Vagina (tissue), 2 donors: ENCODE data around the gene IL12RB2.

Source experiments
- POLR2A ChIP-seq, 2 donors: fragments of 450-650 bp; IDR thresholded peaks; one replicate each; pipeline ENCODE4 v1.6.1; 2017; ENCODE audit warnings: antibody characterized with exemption in 2 of 2, mild to moderate bottlenecking in 2 of 2, moderate library complexity in 2 of 2
- TF ChIP-seq, protein P1 (sequence below), 3 experiments: fragments of 450-650 bp in 2 of 3; fragments of 200-600 bp in 1 of 3; sonication (generic) in 1 of 3; IDR thresholded peaks; one replicate each; pipeline ENCODE4 v1.5.1; 2017 to 2019; ENCODE audit warnings: antibody characterized with exemption in 3 of 3, mild to moderate bottlenecking in 2 of 3, moderate library complexity in 2 of 3

DNA sequence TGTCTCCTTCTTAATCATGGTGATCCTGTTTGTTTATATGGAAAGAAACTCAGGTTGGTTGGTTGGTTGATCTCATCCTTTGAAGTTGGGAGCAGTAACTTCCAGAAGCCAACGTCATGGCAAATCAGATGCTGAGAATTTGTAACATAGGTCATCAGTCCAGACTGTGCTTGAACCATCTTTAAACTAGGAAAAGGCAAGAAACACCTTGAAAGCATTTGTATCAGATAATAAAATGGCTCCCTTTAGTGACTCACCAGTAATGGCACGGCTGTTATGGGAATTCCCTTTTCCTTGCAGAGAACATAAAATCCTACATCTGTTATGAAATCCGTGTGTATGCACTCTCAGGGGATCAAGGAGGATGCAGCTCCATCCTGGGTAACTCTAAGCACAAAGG, 64.5 kb downstream of the IL12RB2 start:
- TF ChIP-seq, protein P1, sequence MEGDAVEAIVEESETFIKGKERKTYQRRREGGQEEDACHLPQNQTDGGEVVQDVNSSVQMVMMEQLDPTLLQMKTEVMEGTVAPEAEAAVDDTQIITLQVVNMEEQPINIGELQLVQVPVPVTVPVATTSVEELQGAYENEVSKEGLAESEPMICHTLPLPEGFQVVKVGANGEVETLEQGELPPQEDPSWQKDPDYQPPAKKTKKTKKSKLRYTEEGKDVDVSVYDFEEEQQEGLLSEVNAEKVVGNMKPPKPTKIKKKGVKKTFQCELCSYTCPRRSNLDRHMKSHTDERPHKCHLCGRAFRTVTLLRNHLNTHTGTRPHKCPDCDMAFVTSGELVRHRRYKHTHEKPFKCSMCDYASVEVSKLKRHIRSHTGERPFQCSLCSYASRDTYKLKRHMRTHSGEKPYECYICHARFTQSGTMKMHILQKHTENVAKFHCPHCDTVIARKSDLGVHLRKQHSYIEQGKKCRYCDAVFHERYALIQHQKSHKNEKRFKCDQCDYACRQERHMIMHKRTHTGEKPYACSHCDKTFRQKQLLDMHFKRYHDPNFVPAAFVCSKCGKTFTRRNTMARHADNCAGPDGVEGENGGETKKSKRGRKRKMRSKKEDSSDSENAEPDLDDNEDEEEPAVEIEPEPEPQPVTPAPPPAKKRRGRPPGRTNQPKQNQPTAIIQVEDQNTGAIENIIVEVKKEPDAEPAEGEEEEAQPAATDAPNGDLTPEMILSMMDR (IDR thresholded peaks at IDR 0.05): no peak
- no peak for TF ChIP-seq POLR2A (IDR thresholded peaks at IDR 0.05)
